Adipose tissue (tissue), 3 donors: ENCODE data around the gene TTC7B. TPM values are rescaled to one million over a fixed set of nuclear protein-coding genes. Genes with fewer than 3 reads are reported as not detected.

Source experiments
- H3K27ac ChIP-seq: one replicate; pipeline ENCODE4 v1.5.1; 2013; ENCODE audit warnings: low read depth, low read length
- WGBS, 3 donors: extraction: QIAGEN DNeasy Blood & Tissue Kit; methylation state at CpG; one replicate each; pipeline ENCODE4 v1.1.7; 2013; 5-methylcytosine and 5-hydroxymethylcytosine counted together
- polyA plus RNA-seq, 3 donors: library from polyadenylated mRNA; stranded (reverse); fragments of 200-250 nt; gene quantifications; one replicate each; pipeline ENCODE4 v1.2.3, GENCODE V29; 2013
- donor health status: healthy with polysubstance abuse.
- donor health status: Bipolar disorder and iron deficiency.
- donor health status: healthy.

Gene TTC7B
- polyA plus RNA-seq, 3 donors, result 14.1 to 35.1 (median 19.7) TPM

DNA sequence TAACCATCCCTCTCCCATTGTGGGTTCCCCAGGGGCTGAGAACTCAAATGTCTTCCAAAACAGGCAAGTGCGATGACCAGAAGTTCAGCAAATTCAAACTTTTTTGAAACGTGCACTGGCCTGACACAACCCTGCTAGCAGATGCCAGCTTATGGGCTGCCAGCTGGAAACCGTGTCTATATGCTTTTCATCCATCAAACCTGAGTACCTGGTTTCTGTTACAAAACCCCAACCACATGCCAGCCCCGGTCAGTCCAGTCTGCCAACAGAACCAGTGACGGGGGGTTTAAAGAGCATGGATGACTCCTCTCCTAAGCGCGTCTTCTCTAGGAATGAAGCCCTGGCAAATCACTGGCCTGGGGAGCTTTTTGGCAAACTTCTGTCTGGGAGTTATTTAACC lies 189.7 kb downstream of the TTC7B start:
- WGBS, 3 donors, result 85 to 92% (median 87%) methylated on average over 7 of the region's 7 CpGs
- H3K27ac ChIP-seq, result no peak overlapping the region

DNA sequence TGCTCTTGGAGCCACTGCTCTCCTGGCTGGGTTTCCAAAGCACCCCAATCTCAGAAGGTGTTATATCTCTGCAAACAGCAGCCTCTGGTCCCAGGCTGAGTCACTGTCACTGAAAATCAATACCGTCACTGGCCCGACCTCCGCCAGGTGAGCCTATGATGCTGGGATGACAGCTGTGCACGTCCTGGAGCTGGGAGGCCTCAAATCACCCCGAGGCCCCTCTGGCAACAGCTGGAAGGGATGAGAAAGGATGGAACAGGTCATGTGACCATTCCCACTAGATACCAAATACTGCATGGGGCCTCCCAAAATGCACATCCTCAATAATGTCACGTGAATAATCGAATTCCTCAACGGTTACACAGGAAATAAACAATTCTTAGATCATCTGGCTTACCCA lies 190.8 kb downstream of the TTC7B start:
- H3K27ac ChIP-seq, result no peak overlapping the region
- WGBS, 3 donors, result 78 to 84% (median 79%) methylated on average over 8 of the region's 8 CpGs

DNA sequence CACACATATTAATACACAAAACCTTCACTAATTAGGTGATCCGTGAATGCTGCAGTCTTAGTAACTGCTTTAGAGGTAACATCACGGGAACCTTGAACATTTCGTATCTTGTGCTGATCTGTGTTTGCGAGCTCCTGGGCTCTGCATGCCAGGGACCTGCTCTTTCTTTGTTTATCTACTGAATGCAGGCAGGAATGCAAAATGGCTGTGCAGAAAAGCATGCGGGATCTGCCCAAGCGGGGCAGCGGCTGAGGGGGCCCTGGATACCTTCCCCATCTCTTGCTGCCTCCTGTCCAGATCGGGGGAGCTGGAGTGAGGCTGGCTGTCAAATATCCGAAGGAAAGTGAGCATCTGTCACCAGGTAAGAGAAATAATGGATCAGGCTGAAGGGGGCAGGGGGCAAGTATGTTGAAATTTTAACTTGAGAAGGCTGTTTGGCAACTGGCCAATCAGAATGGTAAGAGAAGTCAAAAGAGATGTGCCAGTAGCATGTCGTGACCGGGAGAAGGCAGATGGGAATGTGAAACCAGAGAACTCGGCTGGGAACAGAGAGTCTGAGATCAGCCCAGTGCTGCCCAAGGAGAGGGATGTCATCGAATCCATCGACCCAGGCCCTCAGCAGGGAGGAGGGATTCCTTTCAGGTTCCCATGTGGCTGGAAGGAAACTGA lies 191.4 kb downstream of the TTC7B start:
- 64 to 84% (median 74%) methylated on average over 14 of the region's 14 CpGs for WGBS, 3 donors
- no peak overlapping the region for H3K27ac ChIP-seq

DNA sequence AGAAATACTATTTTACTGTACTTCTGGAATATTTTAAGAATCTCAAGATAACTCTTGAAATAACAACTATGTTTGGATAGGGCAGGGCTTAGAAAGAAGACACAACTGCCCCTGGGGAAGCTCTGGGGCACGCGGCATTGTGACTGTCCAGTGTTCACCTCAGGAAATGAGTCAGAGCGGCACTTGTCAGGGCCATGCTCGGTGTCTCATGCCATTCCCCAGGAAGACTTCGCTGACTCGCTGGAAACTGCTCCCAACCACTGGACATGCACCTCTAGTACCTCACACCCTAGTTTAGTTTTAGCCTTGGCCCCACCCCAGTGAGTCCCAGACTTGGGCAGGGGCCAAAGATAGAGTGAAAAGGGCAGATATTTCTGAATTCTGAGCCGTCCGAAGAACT lies 192.0 kb downstream of the TTC7B start:
- 60 to 81% (median 63%) methylated on average over 8 of the region's 8 CpGs for WGBS, 3 donors
- H3K27ac ChIP-seq, result no peak overlapping the region

DNA sequence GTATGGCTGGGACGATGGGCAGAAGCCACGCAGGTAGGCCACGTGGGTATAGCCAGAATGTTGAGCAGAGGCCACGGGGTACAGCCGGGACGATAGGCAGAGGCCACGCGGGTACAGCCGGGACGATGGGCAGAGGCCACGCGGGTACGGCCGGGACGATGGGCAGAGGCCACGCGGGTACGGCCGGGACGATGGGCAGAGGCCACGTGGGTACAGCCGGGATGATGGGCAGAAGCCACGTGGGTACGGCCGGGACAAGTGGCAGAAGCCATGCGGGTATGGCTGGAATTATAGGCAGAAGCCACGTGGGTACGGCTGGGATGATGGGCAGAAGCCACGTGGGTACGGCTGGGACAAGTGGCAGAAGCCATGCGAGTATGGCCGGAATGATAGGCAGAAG lies 195.0 kb downstream of the TTC7B start:
- 96 to 97% (median 97%) methylated on average over 32 of the region's 32 CpGs for WGBS, 3 donors
- H3K27ac ChIP-seq, result no peak overlapping the region

DNA sequence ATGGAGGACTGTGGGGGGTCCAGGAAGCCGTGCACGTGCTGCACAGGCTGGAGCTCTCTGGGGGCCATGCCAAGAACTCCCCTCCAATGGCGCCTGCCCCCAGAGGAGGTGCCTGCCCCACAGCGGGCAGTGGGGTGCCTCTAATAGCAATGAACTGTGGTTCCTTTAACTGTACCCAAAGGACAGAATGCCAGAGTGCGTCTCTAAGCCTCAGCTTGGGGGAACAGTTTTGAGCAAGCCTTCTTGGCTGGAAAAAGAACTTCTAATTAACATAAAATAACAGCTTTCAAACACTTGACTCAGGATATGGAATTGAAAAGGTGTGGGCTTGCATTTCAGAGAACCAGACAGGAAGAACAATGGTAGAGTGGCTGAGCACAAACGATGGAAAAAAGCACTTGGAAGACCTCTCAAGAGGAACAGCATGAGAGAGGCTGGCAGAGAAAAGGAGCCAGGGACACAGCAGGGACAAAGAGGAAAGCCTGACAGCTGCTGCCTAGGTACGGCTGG lies 195.6 kb downstream of the TTC7B start:
- 86 to 89% (median 89%) methylated on average over 7 of the region's 7 CpGs for whole genome bisulfite sequencing, 3 donors
- H3K27ac ChIP-seq, result no peak overlapping the region

DNA sequence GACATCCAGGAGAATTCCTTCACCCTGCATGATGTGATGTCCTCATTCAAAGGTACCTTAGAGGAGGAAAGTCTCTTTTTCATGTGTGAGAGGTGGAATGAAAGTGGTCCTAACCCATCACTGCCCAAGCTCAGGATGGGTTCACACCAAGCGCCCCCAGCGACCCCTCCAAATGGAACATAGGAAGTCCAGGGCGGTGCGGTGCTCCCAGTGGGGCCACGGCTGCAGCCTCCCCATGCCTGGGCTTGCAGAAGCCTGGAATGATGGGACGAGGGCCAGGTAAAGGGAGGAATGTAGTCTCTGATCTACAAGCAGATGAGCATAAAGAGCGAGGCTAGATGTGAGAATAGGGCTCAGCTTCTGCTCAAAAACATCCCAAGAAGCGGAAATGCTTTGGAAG lies 196.3 kb downstream of the TTC7B start:
- H3K27ac ChIP-seq, result no peak overlapping the region
- WGBS, 3 donors, result 95 to 99% (median 97%) methylated on average over 8 of the region's 8 CpGs

DNA sequence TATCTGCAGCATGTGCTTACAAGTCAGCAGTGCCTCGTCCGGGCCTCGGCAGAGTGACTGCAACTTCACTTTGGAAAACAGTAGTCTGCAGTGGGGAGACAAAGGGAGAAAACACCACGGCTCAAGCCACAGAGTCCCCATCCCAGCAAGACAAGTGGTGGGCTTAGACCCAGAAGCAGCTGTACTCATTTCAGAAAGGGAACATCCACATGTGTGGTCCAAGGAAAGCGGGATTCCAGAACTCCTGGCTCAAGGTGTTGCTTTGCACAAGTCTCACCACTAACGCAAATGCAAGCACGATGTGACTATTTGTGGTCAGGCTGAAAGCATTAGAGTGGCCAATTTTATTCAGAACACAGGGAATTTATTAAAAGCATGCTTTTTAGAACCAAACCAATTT lies 198.3 kb downstream of the TTC7B start:
- no peak overlapping the region for H3K27ac ChIP-seq
- 88 to 92% (median 91%) methylated on average over 7 of the region's 7 CpGs for WGBS, 3 donors

DNA sequence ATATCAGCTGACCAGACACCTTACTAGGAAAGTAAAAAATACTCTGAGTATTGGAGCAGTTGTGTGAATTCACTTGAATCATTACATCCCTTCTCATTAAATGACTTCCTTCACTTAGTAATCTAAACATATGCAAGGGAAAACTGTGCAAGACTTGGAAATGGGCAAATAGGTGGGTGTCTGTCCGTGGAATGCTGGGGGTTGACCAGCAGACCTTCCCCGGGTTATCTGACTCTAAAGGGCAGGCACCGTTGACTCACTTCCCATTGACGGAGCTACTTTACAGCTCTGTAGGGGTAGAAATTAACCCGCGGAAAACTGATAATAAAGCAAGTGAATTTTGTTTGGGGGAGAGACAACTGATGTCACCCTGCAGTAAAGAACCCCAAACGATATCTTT lies 199.3 kb downstream of the TTC7B start:
- WGBS, 3 donors, result 52 to 73% (median 64%) methylated on average over 7 of the region's 7 CpGs
- no peak overlapping the region for H3K27ac ChIP-seq

DNA sequence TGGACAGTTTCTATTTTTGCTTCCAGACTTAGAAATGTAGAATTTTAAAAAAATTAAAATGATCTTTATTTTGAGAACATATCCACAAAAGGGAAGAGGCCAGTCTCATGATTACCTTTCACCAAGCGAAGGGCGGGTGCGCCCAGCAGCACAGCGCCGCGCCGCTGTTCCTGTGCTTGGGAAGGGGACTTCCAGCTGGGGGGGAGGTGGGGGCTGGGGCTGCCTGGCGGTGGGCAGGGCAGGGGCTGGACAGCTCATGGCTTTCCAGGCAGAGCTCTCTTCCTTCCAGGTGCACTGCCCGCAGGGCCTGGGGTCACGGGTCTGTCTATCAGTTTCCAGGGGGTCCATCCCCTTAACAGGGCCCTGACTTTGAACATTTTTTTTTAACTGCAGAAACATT lies 199.9 kb downstream of the TTC7B start:
- H3K27ac ChIP-seq, result no peak overlapping the region
- WGBS, 3 donors, result 83 to 89% (median 87%) methylated on average over 10 of the region's 10 CpGs

DNA sequence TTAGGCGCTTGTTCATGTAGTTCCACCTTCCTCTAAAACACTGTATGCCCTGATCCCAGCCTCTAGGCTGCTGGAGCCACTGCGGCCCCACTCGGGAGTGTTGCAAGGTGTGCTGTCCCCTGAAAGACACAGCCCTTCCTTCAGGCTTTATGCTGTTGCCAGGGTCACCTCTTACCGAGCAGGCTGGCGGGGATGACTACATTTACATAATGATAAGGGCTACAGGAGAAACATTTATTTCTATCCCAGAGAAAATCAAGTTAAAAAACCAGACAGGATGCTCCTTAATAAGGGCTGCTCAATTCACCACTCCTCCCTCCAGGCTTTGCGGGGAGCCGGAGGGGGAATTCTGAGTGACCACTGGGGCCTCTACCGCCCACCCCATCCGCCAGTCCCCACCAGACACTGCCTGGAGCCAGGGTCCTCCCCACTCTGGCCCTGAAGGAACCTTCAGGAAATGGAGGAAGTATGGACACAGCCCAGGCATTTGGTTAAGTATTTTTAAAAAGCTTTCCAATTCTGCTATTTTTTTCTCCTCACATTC lies 200.6 kb downstream of the TTC7B start:
- H3K27ac ChIP-seq, result no peak overlapping the region
- WGBS, 3 donors, result 66 to 74% (median 67%) methylated on average over 9 of the region's 9 CpGs

DNA sequence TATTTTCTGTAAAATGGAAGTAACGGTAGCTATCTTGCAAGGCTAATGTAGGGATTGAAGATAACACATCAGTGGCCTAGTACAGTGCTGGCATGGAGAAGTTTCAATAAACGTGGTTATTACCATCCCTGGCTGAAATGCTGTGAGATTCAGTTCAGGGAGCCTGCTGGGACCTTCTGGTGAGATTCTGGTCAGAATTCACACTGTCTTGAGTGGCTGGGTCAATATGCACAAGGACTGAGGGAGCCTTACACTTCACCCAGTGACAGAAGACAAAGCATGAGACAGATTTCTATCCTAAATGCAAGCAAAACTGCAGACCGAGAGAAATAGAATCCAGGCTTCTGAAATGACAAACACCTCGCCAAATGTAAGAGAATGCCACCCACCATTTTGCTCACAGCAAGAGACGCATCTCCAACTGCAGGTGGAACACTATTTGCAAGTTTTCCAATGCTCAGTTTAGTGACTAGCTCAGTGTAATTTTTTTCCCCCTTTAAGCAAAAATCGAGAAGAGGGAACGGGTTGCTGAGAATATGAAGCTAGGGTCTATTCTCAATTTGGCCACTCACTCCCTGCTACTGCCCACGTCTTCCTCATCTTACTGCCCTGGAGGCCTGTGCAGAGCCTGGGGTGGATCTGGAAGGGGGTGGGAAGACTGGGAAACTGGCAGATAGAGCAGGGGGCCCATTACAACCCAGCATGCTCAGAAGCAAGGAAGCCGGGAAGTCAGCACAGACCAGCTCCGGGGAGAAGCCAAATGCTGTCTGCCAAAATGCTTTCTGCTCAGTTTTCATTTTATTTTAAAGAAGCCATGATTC lies 201.3 kb downstream of the TTC7B start:
- 77 to 82% (median 77%) methylated on average over 10 of the region's 10 CpGs for WGBS, 3 donors
- no peak overlapping the region for H3K27ac ChIP-seq

DNA sequence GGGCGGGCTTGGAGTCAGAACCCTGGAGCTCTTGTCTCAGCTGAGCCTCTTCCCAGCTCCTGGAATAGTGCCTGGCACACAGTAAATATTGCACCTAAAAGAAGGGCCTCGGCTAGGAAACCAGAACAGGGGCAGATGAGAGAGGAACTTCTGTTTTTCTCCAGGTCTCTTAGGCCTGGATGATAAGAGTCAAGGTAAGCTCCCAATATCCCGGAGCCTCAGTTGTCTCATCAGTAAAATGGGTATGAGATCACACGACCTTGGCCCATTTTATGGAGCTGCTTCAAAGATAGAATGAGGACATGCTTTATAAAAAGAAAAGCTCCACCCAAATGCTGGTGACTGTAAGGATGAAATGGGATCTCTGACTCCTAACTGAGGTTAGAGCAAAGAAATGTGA lies 202.2 kb downstream of the TTC7B start:
- H3K27ac ChIP-seq, result no peak overlapping the region
- WGBS, 3 donors, result 89 to 91% (median 89%) methylated on average over 4 of the region's 4 CpGs

DNA sequence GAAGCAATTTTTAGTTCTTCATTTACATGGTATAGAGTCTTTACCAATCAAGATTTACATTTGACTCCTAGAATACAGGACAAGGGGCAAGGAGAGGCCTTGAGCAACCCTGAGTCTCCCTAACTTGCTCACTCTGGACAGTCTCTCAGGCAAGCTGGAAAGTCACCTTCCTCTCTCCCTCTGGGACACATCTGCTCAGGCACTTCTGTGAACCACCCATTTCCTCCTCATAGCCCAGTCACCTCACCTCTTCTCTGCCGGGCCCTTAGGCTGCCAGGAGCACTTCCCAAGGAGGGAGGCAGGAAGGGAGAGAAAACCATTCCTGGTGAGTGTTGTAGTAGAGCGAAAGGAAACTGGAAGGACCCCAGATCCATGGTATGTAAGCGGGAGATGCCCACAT lies 202.8 kb downstream of the TTC7B start:
- no peak overlapping the region for H3K27ac ChIP-seq
- 78 to 85% (median 81%) methylated on average over 3 of the region's 3 CpGs for WGBS, 3 donors

DNA sequence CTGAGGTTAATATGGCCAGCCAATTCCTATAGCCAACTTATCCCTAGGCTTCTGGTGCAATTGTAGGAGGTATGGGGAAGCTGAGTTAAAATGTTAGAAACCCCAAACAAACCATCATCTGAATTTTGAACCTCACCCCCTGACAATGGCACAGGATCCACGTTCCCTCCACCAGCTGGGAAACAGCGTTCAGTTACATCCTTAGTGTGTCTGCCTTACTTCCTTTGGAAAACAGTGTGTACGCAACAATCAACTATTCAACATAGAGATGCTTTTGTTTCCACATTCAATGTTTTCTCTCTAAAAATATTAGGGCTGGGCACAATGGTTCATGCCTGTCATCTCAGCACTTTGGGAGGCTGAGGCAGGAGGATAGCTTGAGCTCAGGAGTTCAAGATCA lies 203.4 kb downstream of the TTC7B start:
- no peak overlapping the region for H3K27ac ChIP-seq

DNA sequence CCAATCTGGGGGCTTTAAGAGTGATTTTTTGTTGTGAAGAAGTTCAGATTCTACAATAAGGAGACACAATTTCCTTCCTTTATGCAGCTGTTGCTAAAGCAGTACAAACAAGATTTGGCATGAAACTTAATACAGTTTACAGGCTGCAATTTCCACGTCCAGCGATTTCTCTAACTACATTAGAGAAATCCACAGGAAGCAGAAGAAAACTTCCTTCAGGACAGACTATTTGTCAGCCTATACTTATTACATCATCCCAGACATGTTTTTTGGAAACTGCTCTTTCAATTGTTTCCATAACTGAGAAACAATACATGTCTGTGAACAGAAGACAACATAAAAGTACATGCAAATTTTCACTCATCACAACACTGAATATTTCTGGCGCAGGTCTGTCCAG lies 204.3 kb downstream of the TTC7B start:
- H3K27ac ChIP-seq, result no peak overlapping the region
- WGBS, 3 donors, result 38 to 66% (median 44%) methylated on average over 3 of the region's 3 CpGs

More for the DNA sequence above, 203.4 kb downstream of the TTC7B start:
- 75 to 87% (median 86%) methylated on average over 3 of the region's 3 CpGs for WGBS, 3 donors

DNA sequence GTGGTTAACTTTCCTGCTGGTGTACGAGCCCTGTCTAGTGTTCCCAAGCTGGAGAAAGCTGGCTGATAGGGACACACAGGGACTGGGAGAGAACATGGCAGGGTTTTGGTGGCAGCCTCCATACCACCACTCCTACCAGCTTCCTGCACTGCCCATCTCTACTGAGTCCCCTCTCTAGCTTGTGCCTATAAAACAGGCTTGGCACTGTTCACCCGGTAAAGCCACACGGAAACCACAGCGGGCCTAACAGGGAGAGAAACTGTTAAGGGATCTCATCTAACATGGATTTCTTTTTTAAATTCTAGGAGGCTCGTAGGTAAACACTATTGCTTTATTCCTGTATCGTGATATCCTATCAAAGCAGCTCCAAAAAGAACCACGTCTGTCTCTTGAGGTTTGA lies 204.7 kb downstream of the TTC7B start:
- no peak overlapping the region for H3K27ac ChIP-seq
- WGBS, 3 donors, result 60 to 86% (median 65%) methylated on average over 7 of the region's 7 CpGs

DNA sequence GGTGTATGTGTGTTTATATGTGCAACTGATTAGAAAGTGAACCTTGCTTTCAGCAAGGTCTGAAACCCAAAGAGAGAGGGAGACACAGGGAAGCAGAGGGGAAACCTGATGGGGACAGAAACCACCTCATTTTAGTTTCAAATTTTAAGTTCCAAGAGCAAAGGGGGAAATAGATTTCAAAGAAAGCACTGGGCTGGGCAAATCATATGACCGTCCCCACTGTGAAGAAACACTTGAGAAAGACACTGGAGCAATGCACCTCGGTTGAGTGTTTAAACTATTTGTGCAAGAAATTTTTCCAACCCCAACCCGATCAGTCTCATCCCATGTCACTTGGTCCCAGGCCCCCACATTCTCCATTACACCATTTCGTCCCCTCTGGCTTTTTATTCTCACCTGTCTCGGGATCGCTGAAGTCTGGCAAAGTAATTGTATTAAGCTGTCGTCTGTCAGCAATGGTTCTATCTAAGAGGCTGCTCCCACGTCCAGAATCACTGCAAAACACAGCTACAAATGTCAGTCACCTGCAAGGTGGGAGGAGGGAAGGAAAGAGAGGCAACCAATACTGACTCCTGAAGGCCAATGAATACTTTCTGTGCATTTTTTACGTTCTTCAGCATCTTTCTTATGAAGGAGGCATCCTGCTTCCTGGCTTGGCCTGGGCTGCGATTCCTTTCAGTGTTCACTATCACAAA lies 205.7 kb downstream of the TTC7B start:
- 84 to 89% (median 85%) methylated on average over 10 of the region's 10 CpGs for WGBS, 3 donors
- no peak overlapping the region for H3K27ac ChIP-seq

DNA sequence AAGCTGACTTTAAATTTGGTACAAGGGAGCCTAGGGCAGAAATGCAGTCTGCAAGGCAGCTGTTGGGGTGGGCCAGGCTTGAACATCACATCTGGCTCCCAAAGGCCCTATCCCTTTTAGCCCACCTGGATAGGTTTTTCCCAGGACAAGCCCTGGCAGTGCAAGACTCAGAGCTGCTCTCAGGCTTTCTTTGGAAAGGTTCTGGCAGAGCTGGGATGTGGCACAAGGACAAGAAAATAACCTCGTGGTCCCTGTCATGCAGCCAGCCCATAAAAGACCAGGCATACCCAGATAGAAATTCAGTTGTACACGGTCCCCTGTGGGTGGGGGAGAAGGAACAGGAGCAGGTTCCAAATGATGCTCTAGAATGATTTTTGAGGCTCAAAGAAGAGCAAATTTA lies 206.9 kb downstream of the TTC7B start:
- WGBS, 3 donors, result 73 to 77% (median 76%) methylated on average over 2 of the region's 2 CpGs
- no peak overlapping the region for H3K27ac ChIP-seq
